K562 (cell line): ENCODE measurements around the gene LRRC25. TPM values are rescaled to one million over a fixed set of nuclear protein-coding genes. Genes with fewer than 3 reads are reported as not detected.

ENCODE experiments used
- ATAC-seq: fragments of 200-7000 bp; cut with Tn5 transposase; 3 replicates; pipeline ENCODE4 v1.9.1; 2020; ENCODE audit warnings: moderate library complexity
- BruUV-seq: library from RNA; stranded (reverse); fragments of 400-500 nt; replicated peaks from 2 replicates; lab custom pipeline; 2021; lab: Mats Ljungman, UMichigan
- CTCF ChIA-PET: fragments of 300-600 bp; formaldehyde crosslinking; extraction: SDS; loops from one replicate; lab custom pipeline; 2021; ENCODE audit warnings: low intra/inter-chr PET ratio; lab: Yijun Ruan, JAX
- POLR2A ChIA-PET: fragments of 300-600, 350-650 bp; sonication (Branson Sonifier 250); formaldehyde crosslinking; extraction: SDS; loops from one replicate; lab custom pipeline; 2021; ENCODE audit warnings: antibody characterized with exemption, inconsistent platforms; lab: Yijun Ruan, JAX
- DNase-seq, 4 experiments: peaks; one replicate each; pipeline versions ENCODE4 v3.0.0 to v3.0.0-alpha.2; 2011 to 2018; ENCODE audit warnings: low spot score in 3 of 4, mixed read lengths in 3 of 4; ENCODE audit errors: extremely low read depth in 1 of 4
- FAIRE-seq: peaks from 2 replicates; lab custom pipeline; 2011; peaks lifted over from hg19 to GRCh38; lab: Jason Lieb, UNC
- H2AFZ ChIP-seq: 2 replicates; pipeline ENCODE4 v1.6.0; 2011; ENCODE audit warnings: low read depth, low read length, control low read depth, inconsistent platforms
- H3K27ac ChIP-seq: fragments of 200-600 bp; 3 replicates; pipeline ENCODE4 v1.8.0; 2011; ENCODE audit warnings: low read depth, mild to moderate bottlenecking, control low read depth, inconsistent platforms, low read length, moderate library complexity, mixed read lengths; ENCODE audit errors: extremely low read depth
- H3K27me3 ChIP-seq, 2 experiments: fragments of 300-600 bp in 1 of 2; 2 replicates in 1 of 2; 3 replicates in 1 of 2; pipeline versions ENCODE4 v1.6.0 to v1.8.0; 2011; ENCODE audit warnings: inconsistent platforms in 2 of 2, low read length in 2 of 2, mild to moderate bottlenecking in 1 of 2, mixed read lengths in 1 of 2, moderate library complexity in 1 of 2; ENCODE audit not compliant: control insufficient read depth in 2 of 2, insufficient read depth in 2 of 2
- H3K36me3 ChIP-seq: fragments of 300-600 bp; 3 replicates; pipeline ENCODE4 v1.8.0; 2011; ENCODE audit warnings: mild to moderate bottlenecking, low read length, inconsistent platforms; ENCODE audit not compliant: control insufficient read depth, insufficient read depth
- H3K4me1 ChIP-seq, 2 experiments: fragments of 200-600 bp in 1 of 2; replicated peaks in 1 of 2; 2 replicates in 1 of 2; 3 replicates in 1 of 2; pipeline versions ENCODE4 v1.5.1 to v1.8.0; 2011; ENCODE audit warnings: inconsistent platforms in 2 of 2, low read length in 2 of 2, mild to moderate bottlenecking in 1 of 2, mixed read lengths in 1 of 2, moderate library complexity in 1 of 2; ENCODE audit not compliant: control insufficient read depth in 2 of 2, insufficient read depth in 2 of 2
- H3K4me2 ChIP-seq: 2 replicates; pipeline ENCODE4 v1.6.1; 2011; ENCODE audit warnings: low read length, control low read depth, inconsistent platforms, mixed read lengths; ENCODE audit not compliant: insufficient read depth
- H3K4me3 ChIP-seq: fragments of 200-600 bp; sonication (generic), shearing (Covaris generic); 2 replicates; pipeline ENCODE4 v1.5.1; 2016; ENCODE audit warnings: control low read depth, inconsistent platforms
- H3K79me2 ChIP-seq: fragments of 200-600 bp; 3 replicates; pipeline ENCODE4 v1.8.0; 2011; ENCODE audit warnings: low read length, inconsistent platforms; ENCODE audit not compliant: control insufficient read depth, insufficient read depth
- H3K9ac ChIP-seq, 2 experiments: 2 replicates each; pipeline versions ENCODE4 v1.6.0 to v1.6.1; 2011; ENCODE audit warnings: low read depth in 2 of 2, low read length in 2 of 2, control low read depth in 1 of 2, inconsistent platforms in 1 of 2, mild to moderate bottlenecking in 1 of 2, mixed read lengths in 1 of 2; ENCODE audit not compliant: insufficient read depth in 1 of 2
- H3K9me1 ChIP-seq: one replicate; pipeline ENCODE4 v1.6.0; 2011; ENCODE audit warnings: inconsistent platforms, mild to moderate bottlenecking, low read length, moderate library complexity; ENCODE audit not compliant: control insufficient read depth, insufficient read depth
- H3K9me3 ChIP-seq: replicated peaks from 2 replicates; pipeline ENCODE4 v1.5.1; 2011; ENCODE audit warnings: low read depth, low read length, inconsistent platforms; ENCODE audit not compliant: control insufficient read depth, insufficient read depth
- H4K20me1 ChIP-seq: replicated peaks from 2 replicates; pipeline ENCODE4 v1.6.1; 2011; ENCODE audit warnings: low read length, inconsistent platforms, mixed read lengths; ENCODE audit not compliant: control insufficient read depth, insufficient read depth
- BRD9 ChIP-seq: fragments of 450-650 bp; IDR thresholded peaks from 2 replicates; pipeline ENCODE4 v1.6.1; 2018; ENCODE audit warnings: low read depth; ENCODE audit not compliant: partially characterized antibody
- C11orf30 ChIP-seq: fragments of 450-650 bp; IDR thresholded peaks from 2 replicates; pipeline ENCODE4 v1.6.1; 2016; ENCODE audit warnings: low read depth, mild to moderate bottlenecking
- CREB1 ChIP-seq, 2 experiments: sonication (generic) in 1 of 2; formaldehyde crosslinking in 1 of 2; IDR thresholded peaks; 2 replicates each; pipeline versions ENCODE4 v1.6.1 to v1.8.0; 2012 to 2022; ENCODE audit warnings: inconsistent platforms in 1 of 2, mild to moderate bottlenecking in 1 of 2, missing genetic modification reagents in 1 of 2, moderate library complexity in 1 of 2
- EP400 ChIP-seq: fragments of 450-650 bp; IDR thresholded peaks from 2 replicates; pipeline ENCODE4 v1.6.1; 2017; ENCODE audit warnings: antibody characterized with exemption, mild to moderate bottlenecking, moderate library complexity
- HINFP ChIP-seq: fragments of 450-650 bp; conservative IDR thresholded peaks from 2 replicates; pipeline ENCODE4 v1.6.1; 2016; ENCODE audit warnings: missing genetic modification characterization, low read depth, mild to moderate bottlenecking, control low read depth, missing compliant biosample characterization
- HMGN3 ChIP-seq: IDR thresholded peaks from 2 replicates; pipeline ENCODE4 v1.6.1; 2011; ENCODE audit warnings: borderline replicate concordance, low read depth, mild to moderate bottlenecking, mixed read lengths, low read length; ENCODE audit not compliant: insufficient read length; ENCODE audit errors: extremely low read depth
- HNRNPL ChIP-seq: fragments of 200-400 bp; formaldehyde crosslinking; IDR thresholded peaks from 2 replicates; pipeline ENCODE4 v1.6.1; 2017; ENCODE audit warnings: low read depth, mild to moderate bottlenecking, low read length
- POLR2A ChIP-seq: fragments of 450-650 bp; conservative IDR thresholded peaks from 2 replicates; pipeline ENCODE4 v1.6.1; 2016
- POLR2G ChIP-seq: fragments of 200-400 bp; formaldehyde crosslinking; IDR thresholded peaks from 2 replicates; pipeline ENCODE4 v1.6.1; 2017; ENCODE audit warnings: low read depth, mild to moderate bottlenecking, antibody characterized with exemption, low read length, moderate library complexity
- PRPF4 ChIP-seq: fragments of 200-400 bp; formaldehyde crosslinking; IDR thresholded peaks from one replicate; pipeline ENCODE4 v1.6.1; 2017; ENCODE audit warnings: low read length, low read depth, mild to moderate bottlenecking; ENCODE audit not compliant: insufficient read depth, poor library complexity, severe bottlenecking
- RB1 ChIP-seq: fragments of 450-650 bp; IDR thresholded peaks from 2 replicates; pipeline ENCODE4 v1.6.1; 2017; ENCODE audit warnings: low read depth, mild to moderate bottlenecking
- RBFOX2 ChIP-seq: fragments of 200-400 bp; formaldehyde crosslinking; IDR thresholded peaks from 2 replicates; pipeline ENCODE4 v1.6.1; 2017; ENCODE audit warnings: low read depth, mild to moderate bottlenecking, low read length, moderate library complexity
- RBM14 ChIP-seq: fragments of 200-400 bp; formaldehyde crosslinking; IDR thresholded peaks from 2 replicates; pipeline ENCODE4 v1.6.1; 2018; ENCODE audit warnings: low read depth, mild to moderate bottlenecking, low read length, moderate library complexity, borderline replicate concordance; ENCODE audit not compliant: insufficient read depth
- RBM22 ChIP-seq: fragments of 200-400 bp; formaldehyde crosslinking; IDR thresholded peaks from 2 replicates; pipeline ENCODE4 v1.6.1; 2018; ENCODE audit warnings: low read length, low read depth; ENCODE audit not compliant: poor library complexity, severe bottlenecking
- ZBTB33 ChIP-seq: sonication (generic); formaldehyde crosslinking; IDR thresholded peaks from 2 replicates; pipeline ENCODE4 v1.8.1; 2023; ENCODE audit warnings: mild to moderate bottlenecking, missing genetic modification reagents
- ZNF280A ChIP-seq: fragments of 450-650 bp; IDR thresholded peaks from 2 replicates; pipeline ENCODE4 v1.6.1; 2018; ENCODE audit warnings: mild to moderate bottlenecking, low read depth; ENCODE audit not compliant: partially characterized antibody
- WGBS: fragments of 100-300 bp; shearing (Covaris generic); methylation state at CpG from one replicate; pipeline ENCODE4 v1.1.6; 2016; ENCODE audit warnings: low coverage, mixed read lengths; ENCODE audit not compliant: insufficient coverage; ENCODE audit errors: missing lambda C conversion rate; 5-methylcytosine and 5-hydroxymethylcytosine counted together
- in situ Hi-C: fragments of 300-500 bp; cut with MboI; formaldehyde crosslinking; loops from 4 replicates; pipeline ENCODE4 v1.15.0; 2018; ENCODE audit warnings: inconsistent platforms, mixed read lengths
- intact Hi-C: fragments of 100-400 bp; cut with micrococcal nuclease; formaldehyde crosslinking; loops from 2 replicates; pipeline ENCODE4 v1.14.2; 2022
- polyA plus RNA-seq, 8 experiments: library from polyadenylated mRNA; depleted of rRNA in 4 of 8; stranded (reverse) in 5 of 8; unstranded in 3 of 8; fragments of >200 nt; fragmentation: Nextera tagmentation in 2 of 8; fragmentation: Illumina TruSeq in 1 of 8; extraction: Ambion mirVana in 2 of 8; extraction: Trizol in 1 of 8; gene quantifications; 2 replicates each; pipeline versions ENCODE4 v1.2.1 to v1.2.3, GENCODE V29; 2011 to 2014; ENCODE audit warnings: inconsistent platforms in 1 of 8, missing spikeins in 1 of 8
- total RNA-seq, 7 experiments: library from RNA; depleted of rRNA in 6 of 7; stranded (reverse); fragments of >200 nt in 6 of 7; fragmentation: Illumina TruSeq in 2 of 7; extraction: Trizol in 2 of 7; gene quantifications; 2 replicates each; pipeline versions ENCODE4 v1.2.1 to v1.2.3, GENCODE V29; 2011 to 2021; ENCODE audit warnings: low replicate concordance in 1 of 7

LRRC25 gene
- total and polyA plus RNA-seq, 9 of the 15 experiments (the other 6 are each of a cell fraction or from before 2014, with no cell fraction given): 0.07 to 0.36 (median 0.10) TPM; not detected in 3

- H3K9me3 ChIP-seq: no peaks in the 10 kb centered on the region
- intact Hi-C loops (no loop called here), in situ Hi-C loops (no loop called here)
- H3K79me2 ChIP-seq: peaks cover 62% of the 10 kb centered on the region
- H3K4me3 ChIP-seq: no peak overlapping the region
- H3K36me3 ChIP-seq: peaks cover 56% of the 10 kb centered on the region
- H3K4me2 ChIP-seq: no peak overlapping the region
- peak overlapping the region in 1 of 2 experiments; percentile 55; a peak in 2 of 4 replicates for H3K9ac ChIP-seq
- H2AFZ ChIP-seq: no peak overlapping the region
- POLR2A ChIA-PET: interaction anchor here (0.6 to 1.2 kb wide), 5 partner anchors 12 to 157 kb away, joined by 3 to 4 read pairs (median 3); partner anchors contain the start of genes GDF15 and LSM4
- no peak overlapping the region; the same call in 2 of the 3 replicates for H3K27ac ChIP-seq
- CTCF ChIA-PET: no interaction called here
- DNase-seq (no peak), ATAC-seq (no peak), FAIRE-seq (no peak)
- BruUV-seq: no TSS peak
- 86% methylated on average over 22 of the region's 49 CpGs for WGBS
- H3K4me1 ChIP-seq: peaks cover 48 to 96% of the 10 kb centered on the region in 2 experiments
- no peaks in the 10 kb centered on the region for H3K27me3 ChIP-seq
- H3K9me1 ChIP-seq: no peaks in the 10 kb centered on the region
- H4K20me1 ChIP-seq: peaks cover 9% of the 10 kb centered on the region
- peak; percentile 82 for TF ChIP-seq POLR2G
- TF ChIP-seq POLR2A: 0 out of 2 replicates have a peak, but pooled peaks have one; percentile 10
- no peak for TF ChIP-seq C11orf30
- TF ChIP-seq RBM22: peak; percentile 72
- TF ChIP-seq RBFOX2: peak; percentile 61
- no peak for TF ChIP-seq HINFP (tag)
- TF ChIP-seq ZBTB33 (CRISPR knock-in tag): peak; percentile 99
- no peak for TF ChIP-seq BRD9
- TF ChIP-seq CREB1 (IDR thresholded peaks at IDR 0.05): no peak
- TF ChIP-seq CREB1 (CRISPR knock-in tag; IDR thresholded peaks at IDR 0.05): no peak
- peak; percentile 35 for TF ChIP-seq HMGN3
- no peak for TF ChIP-seq ZNF280A
- TF ChIP-seq EP400: no peak
- TF ChIP-seq PRPF4: peak; percentile 66
- 0 out of 2 replicates have a peak, but pooled peaks have one; percentile 66 for TF ChIP-seq RBM14
- peak; percentile 92 for TF ChIP-seq HNRNPL
- TF ChIP-seq RB1: no peak
Observed at GRCh38 chr19:18435178-18435841, 37.9 kb upstream of the LRRC25 start.
